K562 (cell line): ENCODE data around the gene CCDC60.

Source experiments
- PHF8 ChIP-seq: fragments of 200-600 bp; sonication (generic); IDR thresholded peaks from 2 replicates; pipeline ENCODE4 v1.6.1; 2012; ENCODE audit warnings: mixed run types, mild to moderate bottlenecking, inconsistent platforms, low read length, moderate library complexity, borderline replicate concordance
- POLR2AphosphoS5 ChIP-seq: IDR thresholded peaks from 2 replicates; pipeline ENCODE4 v1.6.1; 2011; ENCODE audit warnings: mild to moderate bottlenecking, low read depth, low read length, moderate library complexity; ENCODE audit not compliant: control insufficient read depth, insufficient read depth
- SRSF7 ChIP-seq: fragments of 200-400 bp; formaldehyde crosslinking; optimal IDR thresholded peaks from 2 replicates; pipeline ENCODE3; 2017; ENCODE audit warnings: mild to moderate bottlenecking, low read depth, low read length
- TARDBP ChIP-seq: fragments of 450-650 bp; IDR thresholded peaks from 2 replicates; pipeline ENCODE4 v1.6.1; 2016
- ZNF232 ChIP-seq: sonication (generic); formaldehyde crosslinking; IDR thresholded peaks from 2 replicates; pipeline ENCODE4 v1.8.0; 2022; ENCODE audit warnings: mild to moderate bottlenecking, missing genetic modification reagents

GRCh38 chr12:119338593-119339363 is 4.2 kb downstream of the CCDC60 start:
- TF ChIP-seq ZNF232 (CRISPR knock-in tag) (no peak), TARDBP (no peak), SRSF7 (no peak), POLR2AphosphoS5 (no peak), PHF8 (no peak)
